Psoas muscle (tissue), 8 donors: Measurements from ENCODE around the gene PAN2. TPM values are rescaled to one million over a fixed set of nuclear protein-coding genes. Genes with fewer than 3 reads are reported as not detected.

Experiments
- ATAC-seq, 4 donors: fragments of 200-7000 bp; cut with Tn5 transposase; one replicate each; pipeline ENCODE4 v1.9.1; 2020; ENCODE audit warnings: moderate library complexity in 3 of 4, mild to moderate bottlenecking in 2 of 4
- DNase-seq, 2 donors: peaks; one replicate each; pipeline ENCODE4 v3.0.0-alpha.2; 2020
- H3K27ac ChIP-seq: fragments of 200-600 bp; one replicate; pipeline ENCODE4 v1.8.0; 2022
- H3K27me3 ChIP-seq, 3 donors: fragments of 200-600 bp in 1 of 3; one replicate each; pipeline versions ENCODE4 v1.6.1 to v1.8.0; 2013 to 2022; ENCODE audit warnings: low read length in 2 of 3, mild to moderate bottlenecking in 2 of 3, moderate library complexity in 1 of 3; ENCODE audit not compliant: insufficient read depth in 3 of 3
- H3K36me3 ChIP-seq, 2 donors: fragments of 200-600 bp in 1 of 2; one replicate each; pipeline versions ENCODE4 v1.6.1 to v1.8.0; 2013 to 2022; ENCODE audit warnings: low read depth in 1 of 2, mild to moderate bottlenecking in 1 of 2, moderate library complexity in 1 of 2; ENCODE audit not compliant: insufficient read depth in 1 of 2
- H3K4me1 ChIP-seq: fragments of 200-600 bp; one replicate; pipeline ENCODE4 v1.8.0; 2022
- H3K4me3 ChIP-seq: fragments of 200-600 bp; one replicate; pipeline ENCODE4 v1.8.0; 2022; ENCODE audit warnings: mild to moderate bottlenecking
- H3K9me3 ChIP-seq: fragments of 200-600 bp; one replicate; pipeline ENCODE4 v1.8.0; 2022
- WGBS, 3 donors: extraction: QIAGEN DNeasy Blood & Tissue Kit; methylation state at CpG; one replicate each; pipeline versions ENCODE4 v1.1.6 to v1.1.7; 2013; 5-methylcytosine and 5-hydroxymethylcytosine counted together
- intact Hi-C, 2 donors: fragments of 100-400 bp; cut with DNase I; formaldehyde crosslinking; loops; one replicate each; pipeline versions ENCODE4 v1.11.0 to v1.14.2; 2022
- polyA plus RNA-seq, 3 donors: library from polyadenylated mRNA; stranded (reverse); fragments of 200-250 nt; gene quantifications; one replicate each; pipeline ENCODE4 v1.2.3, GENCODE V29; 2013
- total RNA-seq, 4 donors: library from RNA; stranded (reverse); fragmentation: NEBNext Ultra II Directional in 2 of 4; extraction: Animal tissue kit (Norgen Biotek cat#: 25700) in 2 of 4; gene quantifications; one replicate each; pipeline versions ENCODE4 v1.2.1 to v1.2.4, GENCODE V29; 2021 to 2023
- TF ChIP-seq, protein P1 (sequence below): fragments of 200-600 bp; IDR thresholded peaks from one replicate; pipeline ENCODE4 v1.8.0; 2022; ENCODE audit warnings: antibody characterized with exemption
- donor health status: healthy with polysubstance abuse.
- donor health status: DM: no; HTN: no; CAD: no; lungs with moderate emphysema.
- donor health status: Bipolar disorder and iron deficiency.
- donor health status: healthy.
- donor health status: DM: yes; HTN: yes; CAD: no.
- donor health status: DM: no; HTN: no; CAD: no.
- donor health status: DM: no; HTN: no; CAD: no.
- donor health status: DM: yes; HTN: yes; CAD: no.

Gene PAN2
- total and polyA plus RNA-seq, 7 donors: 17.3 to 37.5 (median 25.9) TPM

GRCh38 chr12:56332512-56333196 lies 1.1 kb downstream of the PAN2 start:
- ATAC-seq (no peak), DNase-seq (no peak)
- H3K9me3 ChIP-seq: no peaks in the 10 kb centered on the region
- H3K4me3 ChIP-seq: peak overlapping the region; percentile 94
- 90 to 95% (median 95%) methylated on average over 10 to 11 of the region's 11 CpGs for WGBS, 3 donors
- intact Hi-C loops: loop anchor here in 1 of 2 donors (10.0 kb wide), 1 partner anchor 132 kb away; the partner anchor contains the start of gene SPRYD4
- TF ChIP-seq, protein P1, sequence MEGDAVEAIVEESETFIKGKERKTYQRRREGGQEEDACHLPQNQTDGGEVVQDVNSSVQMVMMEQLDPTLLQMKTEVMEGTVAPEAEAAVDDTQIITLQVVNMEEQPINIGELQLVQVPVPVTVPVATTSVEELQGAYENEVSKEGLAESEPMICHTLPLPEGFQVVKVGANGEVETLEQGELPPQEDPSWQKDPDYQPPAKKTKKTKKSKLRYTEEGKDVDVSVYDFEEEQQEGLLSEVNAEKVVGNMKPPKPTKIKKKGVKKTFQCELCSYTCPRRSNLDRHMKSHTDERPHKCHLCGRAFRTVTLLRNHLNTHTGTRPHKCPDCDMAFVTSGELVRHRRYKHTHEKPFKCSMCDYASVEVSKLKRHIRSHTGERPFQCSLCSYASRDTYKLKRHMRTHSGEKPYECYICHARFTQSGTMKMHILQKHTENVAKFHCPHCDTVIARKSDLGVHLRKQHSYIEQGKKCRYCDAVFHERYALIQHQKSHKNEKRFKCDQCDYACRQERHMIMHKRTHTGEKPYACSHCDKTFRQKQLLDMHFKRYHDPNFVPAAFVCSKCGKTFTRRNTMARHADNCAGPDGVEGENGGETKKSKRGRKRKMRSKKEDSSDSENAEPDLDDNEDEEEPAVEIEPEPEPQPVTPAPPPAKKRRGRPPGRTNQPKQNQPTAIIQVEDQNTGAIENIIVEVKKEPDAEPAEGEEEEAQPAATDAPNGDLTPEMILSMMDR: no peak
- peak overlapping the region; percentile 97 for H3K27ac ChIP-seq
- H3K27me3 ChIP-seq: no peaks in the 10 kb centered on the region
- peaks cover 6% of the 10 kb centered on the region for H3K4me1 ChIP-seq
- H3K36me3 ChIP-seq: peaks cover 0 to 26% of the 10 kb centered on the region in 2 donors

GRCh38 chr12:56330936-56331490 lies 2.8 kb downstream of the PAN2 start:
- Histone ChIP-seq H3K4me1 (peaks cover 6% of the 10 kb centered on the region), H3K9me3 (no peaks in the 10 kb centered on the region), H3K27ac (no peak overlapping the region), H3K27me3 (no peaks in the 10 kb centered on the region), H3K36me3 (peaks cover 0 to 42% of the 10 kb centered on the region in 2 donors), H3K4me3 (no peak overlapping the region)
- DNase-seq: no peak
- intact Hi-C loops: loop anchor here in 1 of 2 donors (10.0 kb wide), 1 partner anchor 134 kb away; the partner anchor contains the start of gene SPRYD4
- TF ChIP-seq, protein P1: no peak
- no peak for ATAC-seq
- 94 to 97% (median 94%) methylated on average over 7 of the region's 7 CpGs for WGBS, 3 donors

DNA sequence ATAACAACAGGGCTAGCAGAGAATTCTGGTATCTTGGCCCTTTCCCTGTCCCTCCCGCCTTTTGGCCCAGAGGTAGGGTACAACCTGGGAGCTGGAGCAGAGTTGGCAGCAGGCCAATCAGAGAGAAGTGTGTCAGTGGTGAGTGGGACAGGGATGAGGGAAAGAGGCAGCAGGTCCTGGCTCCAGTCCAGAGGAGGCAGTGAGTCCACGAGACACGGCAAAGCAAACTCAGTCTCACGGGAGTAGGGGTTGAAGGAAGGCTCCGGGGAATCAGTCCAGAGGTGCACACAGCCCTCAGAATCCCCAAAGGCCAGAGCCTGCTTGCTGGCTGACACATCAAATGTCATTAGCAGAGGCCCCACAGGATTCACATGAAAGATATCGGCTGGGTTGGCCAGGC lies 7.3 kb downstream of the PAN2 start:
- Histone ChIP-seq H3K27ac (no peak overlapping the region), H3K4me1 (no peaks in the 10 kb centered on the region), H3K9me3 (no peaks in the 10 kb centered on the region), H3K36me3 (peaks cover 2 to 82% of the 10 kb centered on the region in 2 donors), H3K27me3 (no peaks in the 10 kb centered on the region), H3K4me3 (no peak overlapping the region)
- no peak for DNase-seq
- TF ChIP-seq, protein P1: no peak
- intact Hi-C loops: no loop called here
- ATAC-seq: peak in 1 of 4 donors; percentile 32
- WGBS, 3 donors: 62 to 75% (median 74%) methylated on average over 6 of the region's 6 CpGs

- WGBS, 3 donors: 94 to 98% (median 96%) methylated on average over 8 of the region's 8 CpGs
- no peak overlapping the region for H3K4me3 ChIP-seq
- H3K27me3 ChIP-seq: no peaks in the 10 kb centered on the region
- peaks cover 2 to 86% of the 10 kb centered on the region in 2 donors for H3K36me3 ChIP-seq
- TF ChIP-seq, protein P1: no peak
- H3K9me3 ChIP-seq: no peaks in the 10 kb centered on the region
- DNase-seq: no peak
- intact Hi-C loops: no loop called here
- no peak for ATAC-seq
- no peak overlapping the region for H3K27ac ChIP-seq
- no peaks in the 10 kb centered on the region for H3K4me1 ChIP-seq
Measured at GRCh38 chr12:56326126-56326525, 7.7 kb downstream of the PAN2 start.
